Endothelial cell of umbilical vein (primary cell): ENCODE data around the gene COL13A1. TPM values are rescaled to one million over a fixed set of nuclear protein-coding genes. Genes with fewer than 3 reads are reported as not detected.

ENCODE experiments used
- BruUV-seq: library from RNA; stranded (reverse); fragments of 400-500 nt; replicated peaks from 2 replicates; lab custom pipeline; 2021; lab: Mats Ljungman, UMichigan
- CTCF ChIA-PET: fragments of 300-600, 350-600 bp; sonication (Branson Sonifier 250); formaldehyde crosslinking; loops from one replicate; lab custom pipeline; 2021; ENCODE audit warnings: antibody characterized with exemption, inconsistent platforms; lab: Charles Lee
- POLR2A ChIA-PET: fragments of 300-600, 350-600 bp; sonication (Branson Sonifier 250); formaldehyde crosslinking; loops from one replicate; lab custom pipeline; 2021; ENCODE audit warnings: antibody characterized with exemption, inconsistent platforms; lab: Charles Lee
- DNase-seq: peaks from one replicate; pipeline ENCODE4 v3.0.0-alpha.2; 2011; ENCODE audit warnings: low read depth, low spot score
- FAIRE-seq: peaks from 2 replicates; lab custom pipeline; 2011; peaks lifted over from hg19 to GRCh38; lab: Jason Lieb, UNC
- H2AFZ ChIP-seq: 2 replicates; pipeline ENCODE4 v1.6.0; 2012; ENCODE audit warnings: low read depth, low read length, control low read depth, inconsistent platforms
- H3K27ac ChIP-seq: 2 replicates; pipeline ENCODE4 v1.5.1; 2011; ENCODE audit warnings: low read depth, mild to moderate bottlenecking, control low read depth, low read length, moderate library complexity; ENCODE audit not compliant: insufficient read depth
- H3K27me3 ChIP-seq, 2 experiments: 2 replicates each; pipeline versions ENCODE4 v1.6.0 to v1.6.1; 2011; ENCODE audit warnings: low read length in 2 of 2, mixed read lengths in 1 of 2; ENCODE audit not compliant: control insufficient read depth in 2 of 2, insufficient read depth in 2 of 2
- H3K36me3 ChIP-seq, 2 experiments: 2 replicates in 1 of 2; 3 replicates in 1 of 2; pipeline ENCODE4 v1.5.1; 2011; ENCODE audit warnings: low read length in 2 of 2, mild to moderate bottlenecking in 1 of 2, moderate library complexity in 1 of 2; ENCODE audit not compliant: control insufficient read depth in 2 of 2, insufficient read depth in 2 of 2; ENCODE audit errors: extremely low read depth in 1 of 2
- H3K4me1 ChIP-seq: 3 replicates; pipeline ENCODE4 v1.5.1; 2011; ENCODE audit warnings: mild to moderate bottlenecking, low read length; ENCODE audit not compliant: control insufficient read depth, insufficient read depth; ENCODE audit errors: extremely low read depth
- H3K4me2 ChIP-seq: 2 replicates; pipeline ENCODE4 v1.6.1; 2011; ENCODE audit warnings: low read length, control low read depth, mixed read lengths; ENCODE audit not compliant: insufficient read depth
- H3K4me3 ChIP-seq, 3 experiments: fragments of 200-600 bp in 1 of 3; sonication (generic), shearing (Covaris generic) in 1 of 3; replicated peaks in 1 of 3; 2 replicates each; pipeline ENCODE4 v1.5.1; 2011 to 2016; ENCODE audit warnings: control low read depth in 3 of 3, low read length in 3 of 3, mild to moderate bottlenecking in 2 of 3, inconsistent platforms in 1 of 3, low read depth in 1 of 3, moderate library complexity in 1 of 3; ENCODE audit not compliant: insufficient read depth in 1 of 3
- H3K79me2 ChIP-seq: 2 replicates; pipeline ENCODE4 v1.6.0; 2012; ENCODE audit warnings: low read length, inconsistent platforms; ENCODE audit not compliant: control insufficient read depth, insufficient read depth
- H3K9ac ChIP-seq: replicated peaks from 2 replicates; pipeline ENCODE3; 2011; ENCODE audit warnings: low read length, control low read depth; ENCODE audit not compliant: insufficient read depth; ENCODE audit errors: extremely low read depth
- H3K9me1 ChIP-seq: replicated peaks from 3 replicates; pipeline ENCODE4 v1.6.0; 2011; ENCODE audit warnings: mild to moderate bottlenecking, low read length; ENCODE audit not compliant: control insufficient read depth, insufficient read depth; ENCODE audit errors: extremely low read depth
- H3K9me3 ChIP-seq: replicated peaks from 2 replicates; pipeline ENCODE4 v1.5.1; 2012; ENCODE audit warnings: low read length, inconsistent platforms; ENCODE audit not compliant: control insufficient read depth, insufficient read depth
- H4K20me1 ChIP-seq: replicated peaks from 2 replicates; pipeline ENCODE3; 2011; ENCODE audit warnings: mild to moderate bottlenecking, low read length; ENCODE audit not compliant: control insufficient read depth, insufficient read depth; ENCODE audit errors: extremely low read depth
- EZH2 ChIP-seq: IDR thresholded peaks from 2 replicates; pipeline ENCODE4 v1.6.1; 2012; ENCODE audit warnings: borderline replicate concordance, low read depth, mild to moderate bottlenecking, moderate library complexity, low read length, inconsistent platforms; ENCODE audit not compliant: severe bottlenecking
- FOS ChIP-seq: IDR thresholded peaks from 2 replicates; pipeline ENCODE4 v1.6.1; 2011; ENCODE audit warnings: mild to moderate bottlenecking, low read length, moderate library complexity, borderline replicate concordance; ENCODE audit not compliant: insufficient read depth
- GATA2 ChIP-seq: IDR thresholded peaks from 2 replicates; pipeline ENCODE4 v1.7.0; 2011; ENCODE audit warnings: low read depth, mild to moderate bottlenecking, moderate library complexity, mixed read lengths, low read length; ENCODE audit not compliant: insufficient read length, insufficient read depth
- JUN ChIP-seq: IDR thresholded peaks from 2 replicates; pipeline ENCODE4 v1.6.1; 2011; ENCODE audit warnings: borderline replicate concordance, low read depth; ENCODE audit not compliant: insufficient read length, insufficient read depth
- MYC ChIP-seq: IDR thresholded peaks from one replicate; pipeline ENCODE4 v1.6.1; 2011; ENCODE audit warnings: mild to moderate bottlenecking, low read depth, low read length
- POLR2A ChIP-seq: IDR thresholded peaks from 2 replicates; pipeline ENCODE4 v1.6.1; 2012; ENCODE audit warnings: low read depth, mild to moderate bottlenecking, control low read depth, low read length
- POLR2AphosphoS5 ChIP-seq: IDR thresholded peaks from 2 replicates; pipeline ENCODE4 v1.6.1; 2012; ENCODE audit warnings: low read depth, mild to moderate bottlenecking, control low read depth, low read length, moderate library complexity; ENCODE audit not compliant: insufficient read depth
- dilution Hi-C: fragments of 300-500 bp; cut with MboI; formaldehyde crosslinking; loops from one replicate; pipeline ENCODE4 v1.15.0; 2019; ENCODE audit warnings: low sequenced_read_pairs; ENCODE audit not compliant: extremely low pct_ligation_motif_present
- intact Hi-C: fragments of 100-400 bp; cut with micrococcal nuclease; formaldehyde crosslinking; loops from one replicate; pipeline ENCODE4 v1.10.0; 2022
- polyA plus RNA-seq, 4 experiments: library from polyadenylated mRNA; depleted of rRNA in 3 of 4; stranded (reverse) in 3 of 4; unstranded in 1 of 4; fragments of >200 nt; gene quantifications; 2 replicates each; pipeline versions ENCODE4 v1.2.1 to v1.2.3, GENCODE V29; 2011 to 2012; ENCODE audit warnings: missing spikeins in 1 of 4
- total RNA-seq: library from RNA; stranded (reverse); gene quantifications from 2 replicates; pipeline ENCODE4 v1.2.3, GENCODE V29; 2021
- TF ChIP-seq, protein P1 (sequence below): IDR thresholded peaks from 2 replicates; pipeline ENCODE4 v1.6.1; 2011; ENCODE audit not compliant: insufficient read depth, insufficient read length
- TF ChIP-seq, protein P2 (sequence below), 2 donors: IDR thresholded peaks; 1 replicate in 1 of 2; 2 replicates in 1 of 2; pipeline ENCODE4 v1.5.1; 2011; ENCODE audit warnings: low read length in 2 of 2, mild to moderate bottlenecking in 2 of 2, moderate library complexity in 2 of 2, control low read depth in 1 of 2, inconsistent platforms in 1 of 2, low read depth in 1 of 2; ENCODE audit not compliant: insufficient read depth in 1 of 2; ENCODE audit errors: extremely low read depth in 1 of 2

The COL13A1 gene
- total and polyA plus RNA-seq, 2 donors (not counting 3 experiments of a cell fraction or from before 2014, with no cell fraction given) = 21.4 to 47.5 TPM

DNA sequence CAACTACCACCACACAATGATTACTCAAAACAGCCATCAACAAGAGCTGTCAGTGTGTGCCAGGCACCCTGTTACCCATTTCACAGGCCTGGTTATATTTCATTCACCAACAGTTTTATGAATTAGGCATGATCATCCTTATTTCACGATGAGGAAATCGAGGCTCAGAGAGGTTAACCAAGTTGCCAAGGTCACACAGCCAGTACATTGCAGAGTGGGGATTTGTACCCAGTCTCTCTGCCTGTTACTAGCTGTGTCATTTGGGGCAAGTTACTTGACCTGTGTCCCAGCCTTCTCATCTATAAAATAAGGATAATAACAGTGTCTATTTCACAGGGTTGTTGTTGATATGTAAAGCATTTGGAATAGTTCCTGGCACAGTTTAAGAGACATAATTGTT lies 97.2 kb downstream of the COL13A1 start:
- Histone ChIP-seq H3K9me3 (no peaks in the 10 kb centered on the region), H3K4me1 (peaks cover 11% of the 10 kb centered on the region), H3K27me3 (no peaks in the 10 kb centered on the region), H3K4me3 (no peak overlapping the region), H3K4me2 (no peak overlapping the region), H3K79me2 (no peaks in the 10 kb centered on the region), H2AFZ (no peak overlapping the region), H3K9me1 (no peaks in the 10 kb centered on the region), H3K27ac (no peak overlapping the region), H4K20me1 (no peaks in the 10 kb centered on the region), H3K9ac (no peak overlapping the region), H3K36me3 (no peaks in the 10 kb centered on the region)
- TF ChIP-seq JUN = no peak
- no peak for TF ChIP-seq EZH2
- TF ChIP-seq MYC = no peak
- no peak for TF ChIP-seq POLR2AphosphoS5
- TF ChIP-seq, protein P1, sequence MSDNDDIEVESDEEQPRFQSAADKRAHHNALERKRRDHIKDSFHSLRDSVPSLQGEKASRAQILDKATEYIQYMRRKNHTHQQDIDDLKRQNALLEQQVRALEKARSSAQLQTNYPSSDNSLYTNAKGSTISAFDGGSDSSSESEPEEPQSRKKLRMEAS = no peak
- TF ChIP-seq, protein P2, sequence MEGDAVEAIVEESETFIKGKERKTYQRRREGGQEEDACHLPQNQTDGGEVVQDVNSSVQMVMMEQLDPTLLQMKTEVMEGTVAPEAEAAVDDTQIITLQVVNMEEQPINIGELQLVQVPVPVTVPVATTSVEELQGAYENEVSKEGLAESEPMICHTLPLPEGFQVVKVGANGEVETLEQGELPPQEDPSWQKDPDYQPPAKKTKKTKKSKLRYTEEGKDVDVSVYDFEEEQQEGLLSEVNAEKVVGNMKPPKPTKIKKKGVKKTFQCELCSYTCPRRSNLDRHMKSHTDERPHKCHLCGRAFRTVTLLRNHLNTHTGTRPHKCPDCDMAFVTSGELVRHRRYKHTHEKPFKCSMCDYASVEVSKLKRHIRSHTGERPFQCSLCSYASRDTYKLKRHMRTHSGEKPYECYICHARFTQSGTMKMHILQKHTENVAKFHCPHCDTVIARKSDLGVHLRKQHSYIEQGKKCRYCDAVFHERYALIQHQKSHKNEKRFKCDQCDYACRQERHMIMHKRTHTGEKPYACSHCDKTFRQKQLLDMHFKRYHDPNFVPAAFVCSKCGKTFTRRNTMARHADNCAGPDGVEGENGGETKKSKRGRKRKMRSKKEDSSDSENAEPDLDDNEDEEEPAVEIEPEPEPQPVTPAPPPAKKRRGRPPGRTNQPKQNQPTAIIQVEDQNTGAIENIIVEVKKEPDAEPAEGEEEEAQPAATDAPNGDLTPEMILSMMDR (IDR thresholded peaks at IDR 0.05; ENCODE audit: extremely low read depth in 1 of 2, insufficient read depth in 1 of 2, low read depth in 1 of 2, low read length in 2 of 2) = no peak
- no peak for TF ChIP-seq FOS
- TF ChIP-seq GATA2 = no peak
- TF ChIP-seq POLR2A = no peak
- FAIRE-seq = no peak
- DNase-seq = no peak
- CTCF ChIA-PET = interaction anchor here (1.1 to 3.9 kb wide), 4 partner anchors 10 to 111 kb away, joined by 3 to 66 read pairs (median 18); no protein-coding TSS in a partner anchor
- no TSS peak for BruUV-seq
- intact Hi-C loops = no loop called here
- POLR2A ChIA-PET = no interaction called here
- dilution Hi-C loops = no loop called here
